Activated effector memory CD4-positive, alpha-beta T cell treated with anti-CD3 and anti-CD28 coated beads, Interleukin-2, amount 50 U/mL, for 16 hours (primary cell): ENCODE results near the gene ASTN2.

Source experiments
- DNase-seq: peaks from one replicate; pipeline ENCODE4 v3.0.0-alpha.2; 2020

Gene ASTN2

GRCh38 chr9:117156771-117157535 lies 257.9 kb downstream of the ASTN2 start:
- DNase-seq, result no peak

GRCh38 chr9:117156144-117156688 lies 258.6 kb downstream of the ASTN2 start:
- DNase-seq, result no peak

- DNase-seq, result no peak
Observed at GRCh38 chr9:117153021-117153420, 261.8 kb downstream of the ASTN2 start.

GRCh38 chr9:117151716-117152115 lies 263.1 kb downstream of the ASTN2 start:
- no peak for DNase-seq

- DNase-seq, result no peak
Observed at GRCh38 chr9:117149996-117150395, 264.9 kb downstream of the ASTN2 start.

- DNase-seq, result no peak
Observed at GRCh38 chr9:117145811-117146490, 268.9 kb downstream of the ASTN2 start.

GRCh38 chr9:117145081-117145480 lies 269.8 kb downstream of the ASTN2 start:
- no peak for DNase-seq

- no peak for DNase-seq
Observed at GRCh38 chr9:117138231-117138630, 276.6 kb downstream of the ASTN2 start.

- DNase-seq, result no peak
Observed at GRCh38 chr9:117136461-117136860, 278.4 kb downstream of the ASTN2 start.

GRCh38 chr9:117135501-117136098 lies 279.3 kb downstream of the ASTN2 start:
- no peak for DNase-seq

- no peak for DNase-seq
Observed at GRCh38 chr9:117134826-117135500, 279.9 kb downstream of the ASTN2 start.

- DNase-seq, result no peak
Observed at GRCh38 chr9:117126871-117127270, 288.0 kb downstream of the ASTN2 start.

GRCh38 chr9:117125531-117125930 lies 289.3 kb downstream of the ASTN2 start:
- DNase-seq, result no peak

- DNase-seq, result no peak
Observed at GRCh38 chr9:117123729-117124128, 291.1 kb downstream of the ASTN2 start.

- no peak for DNase-seq
Observed at GRCh38 chr9:117122953-117123352, 291.9 kb downstream of the ASTN2 start.

GRCh38 chr9:117122102-117122501 lies 292.8 kb downstream of the ASTN2 start:
- DNase-seq, result no peak

GRCh38 chr9:117121316-117121715 lies 293.5 kb downstream of the ASTN2 start:
- DNase-seq, result no peak

GRCh38 chr9:117120061-117120460 lies 294.8 kb downstream of the ASTN2 start:
- DNase-seq, result no peak

- no peak for DNase-seq
Observed at GRCh38 chr9:117116084-117116483, 298.8 kb downstream of the ASTN2 start.

GRCh38 chr9:117114768-117115167 lies 300.1 kb downstream of the ASTN2 start:
- DNase-seq, result no peak

GRCh38 chr9:117104716-117105495 lies 310.0 kb downstream of the ASTN2 start:
- no peak for DNase-seq

GRCh38 chr9:117104206-117104605 lies 310.7 kb downstream of the ASTN2 start:
- DNase-seq, result no peak
